NCI-H128 (cell line): ENCODE data around the gene LNX2.

Experiments used
- DNase-seq: peaks from one replicate; lab custom pipeline; 2025; ENCODE audit not compliant: unreplicated experiment; lab: John Stamatoyannopoulos, UW

Gene LNX2

GRCh38 chr13:27508802-27509201 lies 111.5 kb downstream of the LNX2 start:
- no peak for DNase-seq

- DNase-seq, result no peak
Measured at GRCh38 chr13:27505792-27506191, 114.5 kb downstream of the LNX2 start.

- peak; percentile 25 for DNase-seq
Measured at GRCh38 chr13:27504868-27505194, 115.5 kb downstream of the LNX2 start.

- peak; percentile 23 for DNase-seq
Measured at GRCh38 chr13:27504128-27504867, 116.0 kb downstream of the LNX2 start.

GRCh38 chr13:27500806-27501534 lies 119.4 kb downstream of the LNX2 start:
- DNase-seq, result no peak

- no peak for DNase-seq
Measured at GRCh38 chr13:27497563-27498230, 122.6 kb downstream of the LNX2 start.

- DNase-seq, result no peak
Measured at GRCh38 chr13:27496536-27497273, 123.6 kb downstream of the LNX2 start.

- DNase-seq, result no peak
Measured at GRCh38 chr13:27496006-27496405, 124.3 kb downstream of the LNX2 start.
